ENCODE data around the gene LRRFIP2.

LRRFIP2 gene

GRCh38 chr3:37118163-37118562, 56.2 kb downstream of the LRRFIP2 start:
- Histone ChIP-seq H4K91ac (ENCODE audit: low read depth, low read length, poor library complexity) (no peak overlapping the region), H3K36me3 (replicated peaks in 1 of 2; ENCODE audit: control insufficient read depth in 2 of 2, insufficient read depth in 2 of 2, low read length in 2 of 2) (peaks cover 0 to 3% of the 10 kb centered on the region in 2 donors), H3K23ac (ENCODE audit: low read depth, low read length, poor library complexity) (no peak overlapping the region), H3K4ac (ENCODE audit: low read length) (no peak overlapping the region), H3K14ac (ENCODE audit: low read length) (no peak overlapping the region), H3K9ac (ENCODE audit: low read depth, low read length, poor library complexity) (no peak overlapping the region), H2AFZ (ENCODE audit: low read length) (no peak overlapping the region), H4K8ac (ENCODE audit: low read depth, low read length) (no peak overlapping the region), H2BK15ac (ENCODE audit: low read length) (no peak overlapping the region), H2BK5ac (ENCODE audit: low read length) (no peak overlapping the region), H3K4me3 (ENCODE audit: low read length in 2 of 2) (no peak overlapping the region), H3K9me3 (replicated peaks in 1 of 2; ENCODE audit: control insufficient read depth in 2 of 2, insufficient read depth in 1 of 2, low read depth in 1 of 2, low read length in 2 of 2) (no peaks in the 10 kb centered on the region), H3K18ac (ENCODE audit: low read length) (no peak overlapping the region), H3K4me2 (ENCODE audit: insufficient read depth, low read length, poor library complexity, severe bottlenecking) (no peak overlapping the region), H3K27me3 (ENCODE audit: control insufficient read depth in 3 of 3, insufficient read depth in 3 of 3, low read depth in 1 of 3, low read length in 3 of 3) (no peaks in the 10 kb centered on the region), H2AK5ac (ENCODE audit: low read depth, low read length) (no peak overlapping the region), H3K79me1 (ENCODE audit: low read depth, low read length) (no peaks in the 10 kb centered on the region), H3K27ac (replicated peaks; ENCODE audit: low read length) (no peak overlapping the region), H3K4me1 (ENCODE audit: control insufficient read depth in 2 of 2, insufficient read depth in 1 of 2, low read depth in 1 of 2, low read length in 2 of 2) (no peaks in the 10 kb centered on the region), H2BK12ac (ENCODE audit: low read length) (no peak overlapping the region), H2BK120ac (ENCODE audit: low read depth, low read length) (no peak overlapping the region)
- DNase-seq (ENCODE audit: low spot score) = no peak
- no CpG with 5 or more reads among the region's 2 CpGs for WGBS, 2 donors (ENCODE audit: extremely low coverage in 2 of 2, insufficient read length in 2 of 2, insufficient replicate concordance in 1 of 2)

DNA sequence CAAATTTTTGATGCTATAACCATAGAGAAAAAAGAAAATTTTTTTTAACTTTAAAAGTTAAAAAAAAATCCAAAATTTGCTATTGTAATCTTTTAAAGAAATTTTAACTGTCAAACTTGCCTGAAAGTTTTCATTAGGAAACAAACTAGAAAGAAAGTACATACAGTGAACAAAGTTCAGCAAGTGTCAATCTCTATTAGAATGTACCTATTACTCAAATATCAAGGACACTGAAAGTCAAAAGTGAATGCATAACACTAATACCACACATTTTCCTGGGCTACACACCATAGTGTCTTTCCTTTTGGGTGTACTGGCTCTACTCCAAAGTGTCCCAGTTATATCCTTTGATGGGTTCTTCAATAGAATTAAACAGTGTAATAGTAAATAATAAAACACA, 56.8 kb downstream of the LRRFIP2 start:
- H3K4me1 ChIP-seq (ENCODE audit: control insufficient read depth in 2 of 2, insufficient read depth in 1 of 2, low read depth in 1 of 2, low read length in 2 of 2) = no peaks in the 10 kb centered on the region
- H3K18ac ChIP-seq (ENCODE audit: low read length) = no peak overlapping the region
- H3K4me2 ChIP-seq (ENCODE audit: insufficient read depth, low read length, poor library complexity, severe bottlenecking) = no peak overlapping the region
- no peaks in the 10 kb centered on the region for H3K79me1 ChIP-seq (ENCODE audit: low read depth, low read length)
- no peak for DNase-seq (ENCODE audit: low spot score)
- no peak overlapping the region for H2BK15ac ChIP-seq (ENCODE audit: low read length)
- no peak overlapping the region for H2BK12ac ChIP-seq (ENCODE audit: low read length)
- no peak overlapping the region for H2AFZ ChIP-seq (ENCODE audit: low read length)
- H3K9me3 ChIP-seq (replicated peaks in 1 of 2; ENCODE audit: control insufficient read depth in 2 of 2, insufficient read depth in 1 of 2, low read depth in 1 of 2, low read length in 2 of 2) = no peaks in the 10 kb centered on the region
- no peak overlapping the region for H4K8ac ChIP-seq (ENCODE audit: low read depth, low read length)
- H3K27ac ChIP-seq (replicated peaks; ENCODE audit: low read length) = no peak overlapping the region
- H2AK5ac ChIP-seq (ENCODE audit: low read depth, low read length) = no peak overlapping the region
- no peak overlapping the region for H3K14ac ChIP-seq (ENCODE audit: low read length)
- H3K27me3 ChIP-seq (ENCODE audit: control insufficient read depth in 3 of 3, insufficient read depth in 3 of 3, low read depth in 1 of 3, low read length in 3 of 3) = no peaks in the 10 kb centered on the region
- no peak overlapping the region for H2BK5ac ChIP-seq (ENCODE audit: low read length)
- H3K9ac ChIP-seq (ENCODE audit: low read depth, low read length, poor library complexity) = no peak overlapping the region
- no peak overlapping the region for H3K4ac ChIP-seq (ENCODE audit: low read length)
- peaks cover 0 to 3% of the 10 kb centered on the region in 2 donors for H3K36me3 ChIP-seq (replicated peaks in 1 of 2; ENCODE audit: control insufficient read depth in 2 of 2, insufficient read depth in 2 of 2, low read length in 2 of 2)
- no peak overlapping the region for H3K23ac ChIP-seq (ENCODE audit: low read depth, low read length, poor library complexity)
- no peak overlapping the region for H2BK120ac ChIP-seq (ENCODE audit: low read depth, low read length)
- H4K91ac ChIP-seq (ENCODE audit: low read depth, low read length, poor library complexity) = no peak overlapping the region
- H3K4me3 ChIP-seq (ENCODE audit: low read length in 2 of 2) = no peak overlapping the region

DNA sequence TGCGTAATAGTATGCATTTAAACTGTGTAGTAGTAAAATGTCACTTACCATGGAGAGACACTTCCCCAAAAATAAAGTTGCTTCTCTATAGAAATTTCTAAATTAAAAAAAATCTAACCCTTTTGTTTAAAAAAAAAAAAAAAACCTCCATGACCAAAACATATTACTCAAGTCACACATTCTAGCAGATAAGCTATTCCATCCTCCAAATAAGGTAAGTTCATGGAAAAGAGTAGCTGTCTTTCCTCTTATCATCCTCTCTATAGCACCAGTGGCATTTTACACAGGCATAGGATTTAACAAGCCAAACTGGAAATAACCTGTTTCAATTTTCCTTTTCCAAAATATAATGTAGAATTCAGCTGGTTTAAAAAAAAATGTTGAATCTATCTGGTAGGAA, 57.4 kb downstream of the LRRFIP2 start:
- H3K4me3 ChIP-seq (ENCODE audit: low read length in 2 of 2) = no peak overlapping the region
- no peaks in the 10 kb centered on the region for H3K9me3 ChIP-seq (replicated peaks in 1 of 2; ENCODE audit: control insufficient read depth in 2 of 2, insufficient read depth in 1 of 2, low read depth in 1 of 2, low read length in 2 of 2)
- H3K4me2 ChIP-seq (ENCODE audit: insufficient read depth, low read length, poor library complexity, severe bottlenecking) = no peak overlapping the region
- H2BK15ac ChIP-seq (ENCODE audit: low read length) = no peak overlapping the region
- H3K18ac ChIP-seq (ENCODE audit: low read length) = no peak overlapping the region
- no peak overlapping the region for H3K27ac ChIP-seq (replicated peaks; ENCODE audit: low read length)
- H2BK5ac ChIP-seq (ENCODE audit: low read length) = no peak overlapping the region
- no peak overlapping the region for H3K23ac ChIP-seq (ENCODE audit: low read depth, low read length, poor library complexity)
- no peak overlapping the region for H3K14ac ChIP-seq (ENCODE audit: low read length)
- no peak overlapping the region for H4K91ac ChIP-seq (ENCODE audit: low read depth, low read length, poor library complexity)
- WGBS, 2 donors (ENCODE audit: extremely low coverage in 2 of 2, insufficient read length in 2 of 2, insufficient replicate concordance in 1 of 2) = no CpG with 5 or more reads among the region's 1 CpG
- no peak overlapping the region for H2BK120ac ChIP-seq (ENCODE audit: low read depth, low read length)
- H3K36me3 ChIP-seq (replicated peaks in 1 of 2; ENCODE audit: control insufficient read depth in 2 of 2, insufficient read depth in 2 of 2, low read length in 2 of 2) = peaks cover 0 to 3% of the 10 kb centered on the region in 2 donors
- H3K9ac ChIP-seq (ENCODE audit: low read depth, low read length, poor library complexity) = no peak overlapping the region
- no peaks in the 10 kb centered on the region for H3K27me3 ChIP-seq (ENCODE audit: control insufficient read depth in 3 of 3, insufficient read depth in 3 of 3, low read depth in 1 of 3, low read length in 3 of 3)
- H2AFZ ChIP-seq (ENCODE audit: low read length) = no peak overlapping the region
- no peak overlapping the region for H3K4ac ChIP-seq (ENCODE audit: low read length)
- H3K79me1 ChIP-seq (ENCODE audit: low read depth, low read length) = no peaks in the 10 kb centered on the region
- no peak for DNase-seq (ENCODE audit: low spot score)
- H4K8ac ChIP-seq (ENCODE audit: low read depth, low read length) = no peak overlapping the region
- no peak overlapping the region for H2AK5ac ChIP-seq (ENCODE audit: low read depth, low read length)
- no peak overlapping the region for H2BK12ac ChIP-seq (ENCODE audit: low read length)
- H3K4me1 ChIP-seq (ENCODE audit: control insufficient read depth in 2 of 2, insufficient read depth in 1 of 2, low read depth in 1 of 2, low read length in 2 of 2) = no peaks in the 10 kb centered on the region

GRCh38 chr3:37115446-37115845, 58.9 kb downstream of the LRRFIP2 start:
- Histone ChIP-seq H3K4me1 (ENCODE audit: control insufficient read depth in 2 of 2, insufficient read depth in 1 of 2, low read depth in 1 of 2, low read length in 2 of 2) (no peaks in the 10 kb centered on the region), H3K4ac (ENCODE audit: low read length) (no peak overlapping the region), H4K8ac (ENCODE audit: low read depth, low read length) (no peak overlapping the region), H3K23ac (ENCODE audit: low read depth, low read length, poor library complexity) (no peak overlapping the region), H3K9ac (ENCODE audit: low read depth, low read length, poor library complexity) (no peak overlapping the region), H3K27me3 (ENCODE audit: control insufficient read depth in 3 of 3, insufficient read depth in 3 of 3, low read depth in 1 of 3, low read length in 3 of 3) (no peaks in the 10 kb centered on the region), H3K27ac (replicated peaks; ENCODE audit: low read length) (no peak overlapping the region), H2BK120ac (ENCODE audit: low read depth, low read length) (no peak overlapping the region), H3K79me1 (ENCODE audit: low read depth, low read length) (no peaks in the 10 kb centered on the region), H3K14ac (ENCODE audit: low read length) (no peak overlapping the region), H2BK5ac (ENCODE audit: low read length) (no peak overlapping the region), H3K4me3 (ENCODE audit: low read length in 2 of 2) (no peak overlapping the region), H2AK5ac (ENCODE audit: low read depth, low read length) (no peak overlapping the region), H2AFZ (ENCODE audit: low read length) (no peak overlapping the region), H4K91ac (ENCODE audit: low read depth, low read length, poor library complexity) (no peak overlapping the region), H3K18ac (ENCODE audit: low read length) (no peak overlapping the region), H3K4me2 (ENCODE audit: insufficient read depth, low read length, poor library complexity, severe bottlenecking) (no peak overlapping the region), H2BK15ac (ENCODE audit: low read length) (no peak overlapping the region), H2BK12ac (ENCODE audit: low read length) (no peak overlapping the region), H3K9me3 (replicated peaks in 1 of 2; ENCODE audit: control insufficient read depth in 2 of 2, insufficient read depth in 1 of 2, low read depth in 1 of 2, low read length in 2 of 2) (no peaks in the 10 kb centered on the region), H3K36me3 (replicated peaks in 1 of 2; ENCODE audit: control insufficient read depth in 2 of 2, insufficient read depth in 2 of 2, low read length in 2 of 2) (peaks cover 0 to 3% of the 10 kb centered on the region in 2 donors)
- DNase-seq (ENCODE audit: low spot score) = no peak
- WGBS, 2 donors (ENCODE audit: extremely low coverage in 2 of 2, insufficient read length in 2 of 2, insufficient replicate concordance in 1 of 2) = no CpG with 5 or more reads among the region's 2 CpGs
